ENCODE data around the gene RPS14.
A peak's percentile ranks its signal among the peaks of the same experiment; 100 is the strongest.

RPS14 gene

DNA sequence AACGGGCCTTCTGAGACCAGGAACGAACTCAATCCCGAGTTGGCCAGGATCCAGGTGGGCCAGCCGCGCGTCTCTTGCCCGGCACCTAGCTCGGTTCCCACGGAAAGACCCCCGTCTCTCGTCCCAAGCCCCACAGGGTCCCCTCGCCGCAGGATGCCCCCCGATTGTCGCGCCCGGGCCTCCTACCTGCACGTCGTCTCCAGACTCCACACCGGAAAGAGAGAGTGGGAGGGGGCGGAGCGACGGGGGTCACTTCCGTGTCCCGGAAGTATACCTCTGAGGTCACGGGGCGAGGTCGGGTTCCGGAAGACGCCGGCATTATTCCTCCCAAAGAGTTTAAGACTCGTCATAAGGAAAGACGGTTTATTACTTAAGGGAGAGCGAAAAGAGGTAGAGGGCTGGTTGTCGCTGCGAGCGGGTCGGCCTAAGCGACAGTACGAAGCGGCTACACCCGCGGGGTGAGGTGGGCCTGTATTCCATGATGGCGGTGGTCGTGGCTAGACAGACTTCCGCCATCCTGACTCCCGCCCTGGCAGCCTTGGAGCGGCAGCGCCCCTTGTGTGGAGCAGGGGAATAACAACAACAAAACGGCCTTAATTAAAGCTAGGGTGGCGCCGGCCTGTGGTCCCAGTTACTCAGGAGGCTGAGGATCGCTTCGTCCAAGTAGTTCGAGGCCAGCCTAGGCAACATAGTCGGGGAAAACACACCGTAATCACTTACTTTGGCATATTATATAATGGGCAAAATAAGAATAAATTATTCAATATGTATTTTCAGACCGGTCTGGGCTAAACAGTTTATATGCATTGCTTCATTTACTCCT, at the start of gene RPS14:
RPS14 (minus strand) TSS at position 223 of the 823 bp plus-strand sequence. CDS start 2,006 bp downstream, outside the sequence.
- DNase-seq (ENCODE audit: low spot score): peak; percentile 80

DNA sequence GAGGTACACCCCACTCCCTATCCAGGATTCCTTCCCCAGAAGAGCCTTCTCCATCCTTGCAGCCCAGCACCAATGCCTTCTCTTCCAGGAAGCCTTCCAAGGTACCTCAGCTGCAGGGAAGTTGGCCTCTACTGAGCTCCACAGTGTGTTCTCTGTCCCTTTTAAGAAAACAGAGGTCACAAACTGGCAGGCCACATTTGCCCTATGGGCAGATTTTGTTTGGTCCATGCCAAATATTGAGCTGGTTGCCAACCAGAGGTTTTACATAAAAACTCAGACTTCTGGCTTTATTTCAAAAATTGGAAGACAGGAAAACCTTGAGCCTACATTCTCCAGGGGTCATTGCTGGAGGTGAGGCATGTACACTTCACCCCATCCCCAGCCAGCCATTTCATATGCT, 49.4 kb upstream of the RPS14 start:
- no peak for DNase-seq (ENCODE audit: low spot score)

DNA sequence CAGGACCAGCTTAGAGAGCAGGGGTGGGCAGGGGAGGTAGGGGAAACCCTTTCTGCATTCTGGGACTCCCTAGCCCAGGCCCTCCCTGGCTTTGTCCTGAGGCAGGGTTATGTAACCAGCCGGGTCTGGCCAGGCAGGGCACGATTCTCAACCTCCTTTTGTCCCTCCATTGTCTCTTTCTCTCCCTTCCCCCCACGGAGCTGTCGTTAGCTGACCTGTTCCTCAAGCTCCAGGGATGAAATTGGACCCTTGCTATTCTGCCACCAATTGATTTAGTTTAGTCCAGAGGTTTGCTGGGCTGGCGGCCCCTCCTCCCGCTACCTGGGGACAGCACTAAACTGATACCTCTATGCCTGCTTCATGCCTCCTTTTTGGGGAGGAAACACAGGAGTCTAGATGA, 49.0 kb upstream of the RPS14 start:
- no peak for DNase-seq (ENCODE audit: low spot score)

DNA sequence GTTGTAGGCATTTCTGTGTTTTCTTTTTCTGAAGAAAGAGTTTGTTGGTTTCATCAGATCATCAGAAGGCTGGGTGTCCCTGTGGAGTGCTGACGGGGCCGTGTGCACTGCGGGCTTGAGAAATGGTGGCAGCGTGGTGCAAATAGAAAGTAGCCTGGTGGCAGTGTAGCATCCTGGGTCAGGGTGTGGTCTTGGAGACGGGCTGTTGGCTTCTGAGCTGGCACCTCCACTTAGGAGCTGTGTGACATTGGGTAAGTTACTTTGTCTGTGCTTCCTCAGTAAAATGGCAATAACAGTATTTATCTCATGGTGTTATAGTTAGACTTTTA, 48.4 kb upstream of the RPS14 start:
- DNase-seq (ENCODE audit: low spot score): no peak

DNA sequence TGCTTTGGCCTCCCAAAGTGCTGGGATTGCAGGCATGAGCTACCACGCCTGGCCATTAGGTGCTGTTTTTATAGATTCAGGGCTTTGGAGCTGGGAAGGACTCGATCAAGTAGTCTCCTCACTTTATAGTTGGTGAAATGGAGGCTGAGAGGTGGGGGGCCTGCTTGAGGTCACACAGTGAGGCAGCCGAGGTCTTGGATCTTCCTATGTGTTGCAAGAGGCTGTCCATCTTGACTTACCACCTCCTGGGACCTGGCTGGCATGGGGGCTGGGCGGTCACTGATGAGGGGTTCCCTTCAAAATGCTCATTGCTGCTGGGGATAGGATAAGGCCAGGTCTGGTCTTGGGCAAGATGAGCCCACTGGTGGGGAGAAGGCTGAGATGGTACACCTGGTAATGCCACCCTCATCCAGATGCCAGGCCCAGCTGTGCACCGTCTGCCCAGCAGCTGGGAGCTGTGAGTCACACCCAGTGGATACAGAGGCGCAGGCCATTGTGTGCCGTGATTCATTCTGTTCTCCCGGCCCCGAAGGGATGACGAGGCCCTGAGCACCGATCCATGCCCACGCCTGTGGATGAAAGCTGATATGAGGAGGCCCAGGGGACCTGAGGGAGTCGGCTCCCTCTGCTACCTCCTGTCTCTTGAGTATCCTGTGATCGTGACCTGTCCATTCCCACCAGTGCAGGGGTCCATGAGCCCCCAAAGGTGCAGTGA, 47.9 kb upstream of the RPS14 start:
- no peak for DNase-seq (ENCODE audit: low spot score)

DNA sequence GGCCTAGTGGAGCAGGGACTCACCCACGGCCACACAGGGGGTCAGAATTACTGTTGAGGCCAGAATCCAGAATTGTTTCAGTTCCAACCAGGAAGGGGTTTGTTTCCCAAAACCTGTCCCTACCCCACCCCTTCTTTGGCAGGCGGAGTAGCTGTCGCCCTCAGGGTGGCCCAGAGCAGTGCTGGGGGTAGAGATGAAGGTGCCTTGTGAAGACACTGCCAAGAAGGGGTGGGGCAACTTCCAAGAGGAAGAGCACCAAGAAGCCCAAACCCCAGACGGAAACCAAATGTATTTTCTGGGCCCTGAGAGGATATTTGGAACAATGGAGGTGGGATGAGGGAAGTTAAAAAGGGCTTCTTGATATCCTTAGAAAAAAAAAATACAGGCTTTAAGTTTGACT, 47.0 kb upstream of the RPS14 start:
- DNase-seq (ENCODE audit: low spot score): no peak

DNA sequence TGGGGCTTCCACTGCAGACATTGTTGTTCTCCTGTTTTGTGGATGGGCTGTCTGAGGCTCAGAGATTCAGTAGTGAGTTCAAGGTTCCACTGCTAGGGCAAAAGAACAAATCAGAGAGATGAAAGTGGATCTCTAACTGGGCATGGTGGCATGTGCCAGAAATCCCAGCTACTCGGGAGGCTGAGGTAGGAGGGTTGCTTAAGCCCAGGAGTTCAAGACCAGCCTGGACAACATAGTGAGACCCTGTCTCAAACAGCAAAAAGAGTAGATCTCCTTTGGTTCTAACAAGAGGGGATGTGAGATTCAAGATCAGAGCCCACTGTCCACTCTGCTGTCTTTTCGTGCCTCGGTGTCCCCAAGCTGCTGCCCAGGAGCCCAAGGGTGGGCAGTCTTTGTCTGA, 46.6 kb upstream of the RPS14 start:
- no peak for DNase-seq (ENCODE audit: low spot score)

DNA sequence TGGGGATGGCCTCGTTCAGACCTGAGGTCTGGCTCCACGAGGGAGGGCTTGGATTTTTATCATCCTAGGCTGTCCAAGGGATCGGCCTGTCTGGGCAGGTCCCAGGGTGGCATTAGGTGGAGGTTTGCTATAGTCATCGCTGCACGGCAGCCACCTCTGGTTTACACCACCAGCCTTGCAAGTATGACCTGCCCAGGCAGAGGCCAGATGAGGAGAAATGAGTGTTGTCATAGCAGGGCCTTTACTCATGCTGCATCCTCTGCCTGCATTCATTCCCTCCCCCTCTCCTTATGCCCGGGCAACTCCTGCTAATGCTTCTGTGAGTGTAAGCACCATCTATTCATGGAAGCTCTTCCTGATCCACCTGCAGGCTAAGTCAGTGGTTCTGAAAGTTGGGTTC, 43.1 kb upstream of the RPS14 start:
- DNase-seq (ENCODE audit: low spot score): no peak

DNA sequence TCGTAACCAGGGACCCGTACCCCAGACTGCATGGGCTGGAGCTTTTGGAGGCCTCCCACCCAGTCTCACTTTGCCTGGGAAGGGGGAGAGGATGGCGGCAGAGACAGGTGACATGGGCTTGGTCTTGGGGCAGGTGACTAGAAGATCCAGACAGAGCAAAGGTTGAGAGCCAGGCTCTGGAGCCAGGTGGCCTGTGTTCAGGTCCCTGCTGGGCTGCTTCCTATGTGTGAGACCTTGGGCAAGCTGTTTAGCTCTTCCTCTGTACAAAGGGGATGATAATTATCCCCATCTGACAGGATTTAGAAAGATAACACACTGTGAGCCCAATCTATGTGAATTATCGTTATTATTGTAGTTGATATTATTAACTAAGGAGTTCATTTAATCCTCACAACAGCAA, 42.3 kb upstream of the RPS14 start:
- no peak for DNase-seq (ENCODE audit: low spot score)

DNA sequence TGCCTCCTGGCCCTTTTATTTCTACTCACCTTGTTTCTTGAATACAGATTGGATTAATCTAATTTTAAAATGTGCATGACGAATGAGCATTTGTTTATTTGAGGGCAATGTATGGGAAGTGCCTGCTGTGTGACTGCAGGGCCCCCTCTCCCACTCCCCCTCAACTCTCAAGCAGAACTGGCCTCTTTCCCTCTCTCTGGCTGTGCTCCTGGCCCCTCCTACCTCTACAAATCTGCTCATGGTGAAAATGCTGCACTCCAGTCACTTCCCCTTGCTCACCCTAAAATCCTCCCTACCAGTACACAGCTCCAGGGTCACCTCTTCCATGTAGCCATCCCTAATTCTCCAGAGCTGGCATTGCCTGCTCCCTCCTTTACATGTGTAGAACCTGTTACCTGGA, 41.2 kb upstream of the RPS14 start:
- DNase-seq (ENCODE audit: low spot score): no peak

DNA sequence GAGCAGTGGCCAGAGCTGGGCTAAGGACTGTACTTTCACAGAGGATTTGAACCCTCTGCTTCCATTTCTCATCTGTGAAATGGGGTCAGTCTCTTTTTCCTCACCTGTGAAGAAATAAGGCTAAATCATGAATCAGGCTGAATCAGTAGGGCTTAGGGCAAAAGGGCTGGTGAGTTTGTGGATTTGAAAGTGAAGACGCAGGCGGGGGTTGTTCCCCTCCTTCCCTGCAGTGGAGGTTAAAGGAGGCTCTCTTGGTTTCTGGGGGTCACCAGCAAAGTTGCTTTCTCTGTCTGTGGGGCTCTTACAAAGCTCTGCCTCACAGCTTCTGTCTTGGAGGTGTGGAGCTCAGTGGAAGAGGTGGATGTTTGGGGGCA, 40.7 kb upstream of the RPS14 start:
- DNase-seq (ENCODE audit: low spot score): no peak

DNA sequence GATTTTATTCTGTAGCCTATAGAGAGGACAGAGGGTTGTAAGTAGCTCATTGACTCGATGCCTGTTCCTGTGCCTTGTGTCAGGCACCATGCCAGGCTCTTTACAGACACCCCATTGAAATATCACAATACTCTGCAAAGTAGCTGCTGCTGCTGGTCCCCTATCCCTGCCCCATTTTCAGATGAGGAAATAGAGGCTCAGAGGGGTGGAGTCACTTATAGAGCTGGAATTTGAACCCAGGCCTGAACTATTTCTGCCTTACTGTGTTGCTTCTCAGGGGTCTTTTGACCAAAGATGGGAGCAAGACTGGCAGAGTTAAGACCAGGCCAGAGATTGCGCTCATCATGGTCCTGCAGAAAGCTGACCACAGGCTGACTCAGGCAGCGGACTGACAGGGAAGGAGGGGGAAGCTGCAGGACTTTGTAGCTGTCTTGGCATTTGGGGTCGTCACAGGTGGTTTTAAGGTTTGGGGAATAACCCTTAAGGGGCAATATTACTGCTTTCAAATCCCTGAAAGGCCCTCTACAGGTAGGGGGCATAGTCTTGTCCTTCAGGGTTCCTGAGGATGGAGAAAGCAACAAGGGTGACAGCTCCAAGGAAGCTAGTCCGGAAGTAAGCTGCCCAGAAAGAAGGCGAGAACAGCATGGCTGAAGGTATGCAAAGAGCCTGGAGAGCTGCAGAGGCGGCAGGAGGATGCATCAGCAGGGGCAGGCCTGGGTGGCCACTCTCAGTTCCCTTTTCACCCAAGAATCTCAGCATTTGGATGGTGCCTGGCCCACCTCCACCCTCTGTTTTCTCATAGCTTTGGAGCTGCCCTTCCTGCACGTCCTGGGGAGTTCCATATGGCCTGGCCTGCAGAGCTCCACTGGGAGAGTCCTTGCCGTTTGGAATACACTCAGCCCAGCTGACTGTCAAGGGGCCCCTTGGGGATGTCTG, 40.1 kb upstream of the RPS14 start:
- no peak for DNase-seq (ENCODE audit: low spot score)

DNA sequence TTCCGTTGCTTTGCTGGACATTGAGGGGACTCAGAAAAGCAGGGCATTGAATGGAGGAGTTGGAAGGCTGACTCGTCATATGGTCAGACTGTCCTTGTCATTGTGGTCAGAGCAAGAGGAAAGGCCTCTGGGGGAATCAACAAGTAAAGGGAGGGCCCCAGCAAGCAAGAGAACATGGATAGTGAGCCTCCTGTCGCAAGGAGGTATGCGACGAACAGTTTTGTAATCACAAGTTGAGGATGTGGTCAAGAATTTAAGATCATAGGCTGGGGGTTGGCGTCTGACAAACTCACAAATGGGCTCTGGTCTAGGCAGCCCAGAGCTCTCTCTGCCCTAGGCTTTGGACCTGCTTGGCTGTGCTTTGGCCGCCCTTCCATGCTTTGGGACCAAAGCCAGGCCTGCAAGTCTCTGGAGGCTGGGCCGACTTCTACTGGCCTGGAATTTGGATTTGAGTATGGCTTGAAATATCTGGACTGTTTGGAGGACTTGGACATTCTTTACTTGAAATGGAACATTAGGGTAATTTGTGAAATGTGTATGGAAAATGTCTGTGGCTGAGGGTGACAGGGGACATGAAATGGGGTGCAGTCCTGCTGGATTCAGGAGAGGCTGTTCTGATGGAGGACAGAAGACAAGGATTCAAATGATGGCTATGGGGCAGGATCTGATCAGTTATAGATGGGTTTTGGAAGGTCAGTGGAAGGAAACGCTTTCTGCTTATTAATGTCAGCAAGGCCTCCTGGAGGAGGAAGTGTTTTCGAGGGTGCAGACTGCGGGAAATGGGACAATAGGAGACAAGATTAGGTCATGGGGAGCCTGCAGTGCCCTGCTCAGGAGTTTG, 39.2 kb upstream of the RPS14 start:
- no peak for DNase-seq (ENCODE audit: low spot score)

DNA sequence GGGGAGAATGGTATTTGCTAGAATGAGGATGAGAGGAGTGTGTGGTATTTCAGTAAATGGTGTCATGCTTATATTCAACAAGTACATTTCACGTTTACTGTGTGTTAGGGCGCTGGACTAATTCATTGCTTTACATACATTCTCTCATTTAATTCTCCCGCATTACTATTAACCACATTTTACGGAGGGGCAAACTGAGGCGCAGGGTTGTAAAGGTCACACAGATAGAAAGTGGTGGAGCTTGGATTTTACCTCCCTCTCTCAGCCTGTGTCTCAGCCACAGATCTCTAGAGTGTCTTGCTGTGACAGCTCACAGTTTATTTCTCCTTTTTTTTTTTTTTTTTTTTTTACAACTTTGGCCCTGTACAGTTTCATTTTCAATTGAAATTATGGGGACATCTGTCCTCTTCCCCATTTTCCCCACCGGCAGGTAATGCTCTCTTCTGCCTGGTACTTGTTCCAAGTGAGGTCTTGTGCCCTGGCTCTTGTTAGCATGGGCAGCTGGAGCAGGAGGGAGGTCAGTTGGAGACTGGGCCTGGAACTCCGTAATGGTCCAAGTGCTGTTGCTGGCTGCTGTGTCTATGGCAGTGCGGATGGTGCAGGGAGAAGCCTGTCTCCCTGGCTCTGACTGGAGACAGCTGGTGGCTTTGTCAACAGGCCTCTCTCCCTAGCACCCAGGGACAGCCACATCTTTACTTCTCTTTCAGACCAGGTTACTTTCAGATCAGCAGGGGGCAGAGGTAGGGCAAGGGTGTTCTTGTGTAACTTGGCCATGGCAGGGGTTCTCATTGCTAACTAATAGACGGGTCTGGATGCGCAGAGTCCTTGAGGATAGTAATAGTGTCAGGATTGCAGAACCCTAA, 37.9 kb upstream of the RPS14 start:
- peak; percentile 50 for DNase-seq (ENCODE audit: low spot score)

DNA sequence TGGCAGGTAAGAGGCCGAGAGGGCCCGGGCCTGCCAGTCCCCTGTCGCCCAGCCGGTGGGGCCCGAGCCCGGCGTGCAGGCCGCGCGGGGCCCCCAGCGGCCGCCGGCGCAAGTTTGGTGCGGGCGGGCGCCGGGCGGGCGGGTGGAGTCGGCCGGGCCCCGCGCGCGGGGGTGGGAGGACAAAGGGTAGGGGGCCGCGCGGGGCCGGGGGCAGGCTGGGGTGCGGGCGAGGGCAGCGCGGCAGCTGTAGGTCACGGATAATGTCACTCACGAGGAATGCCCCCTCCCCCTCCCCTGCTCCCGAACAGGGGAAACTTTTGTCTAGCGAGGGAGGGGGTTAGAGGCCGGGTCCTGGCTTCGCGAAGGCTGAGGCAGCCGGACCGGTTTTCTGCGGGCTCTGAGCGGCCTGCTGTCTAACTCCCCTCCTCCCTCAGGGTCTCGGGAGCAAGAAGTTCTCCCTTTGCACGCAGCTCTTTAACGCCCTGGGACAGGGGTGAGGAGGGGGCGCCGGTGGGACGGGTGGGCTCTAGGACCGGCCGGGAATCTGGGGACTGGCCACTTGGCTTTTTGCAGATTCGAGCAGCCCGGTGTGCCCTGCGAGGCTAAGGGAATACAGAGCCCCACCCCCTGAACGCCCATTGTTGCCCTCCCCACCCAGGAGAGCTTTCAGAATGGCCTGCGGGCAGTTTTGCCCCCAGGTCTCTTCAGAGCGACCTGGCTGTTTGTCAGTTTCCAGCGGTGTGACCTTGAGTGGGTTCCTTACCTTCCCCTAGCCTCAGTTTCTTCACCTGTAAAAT, 37.1 kb upstream of the RPS14 start:
- DNase-seq (ENCODE audit: low spot score): peak; percentile 81

DNA sequence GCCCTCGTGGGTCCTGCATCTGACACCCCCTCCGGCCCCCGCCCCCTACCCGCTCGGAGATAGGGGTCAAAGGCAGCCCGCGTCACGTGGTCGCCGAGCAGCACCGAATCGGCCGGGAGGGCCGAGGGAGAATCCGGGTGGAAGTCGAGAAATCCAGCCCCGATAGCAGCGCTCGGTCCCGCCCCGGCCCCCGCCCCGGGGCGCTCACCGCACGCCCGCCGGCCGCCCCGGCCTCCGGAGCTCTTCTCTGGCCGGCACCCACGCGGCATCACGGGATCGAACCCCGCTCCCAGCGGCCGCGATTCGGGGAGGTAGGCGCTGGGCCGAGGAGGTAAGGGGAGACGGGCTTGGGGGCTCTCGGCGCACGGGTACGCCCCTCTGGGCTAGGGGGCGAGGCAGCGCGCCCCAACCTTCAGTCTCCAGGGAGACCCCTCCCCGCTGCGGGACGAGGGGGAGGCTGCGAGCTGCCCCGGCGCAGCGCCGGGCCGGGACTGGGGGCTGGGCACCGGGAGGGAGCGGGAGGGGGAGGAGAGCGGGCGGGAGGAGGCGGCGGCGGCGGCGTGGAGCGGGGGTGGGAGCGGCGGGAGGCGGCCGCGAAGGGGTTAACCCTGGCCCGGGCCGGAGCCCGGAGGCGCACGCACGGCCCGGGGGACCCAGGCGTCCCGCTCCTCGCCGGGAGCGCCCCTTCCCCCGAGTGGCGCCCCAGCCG, 36.3 kb upstream of the RPS14 start:
- peak; percentile 85 for DNase-seq (ENCODE audit: low spot score)

DNA sequence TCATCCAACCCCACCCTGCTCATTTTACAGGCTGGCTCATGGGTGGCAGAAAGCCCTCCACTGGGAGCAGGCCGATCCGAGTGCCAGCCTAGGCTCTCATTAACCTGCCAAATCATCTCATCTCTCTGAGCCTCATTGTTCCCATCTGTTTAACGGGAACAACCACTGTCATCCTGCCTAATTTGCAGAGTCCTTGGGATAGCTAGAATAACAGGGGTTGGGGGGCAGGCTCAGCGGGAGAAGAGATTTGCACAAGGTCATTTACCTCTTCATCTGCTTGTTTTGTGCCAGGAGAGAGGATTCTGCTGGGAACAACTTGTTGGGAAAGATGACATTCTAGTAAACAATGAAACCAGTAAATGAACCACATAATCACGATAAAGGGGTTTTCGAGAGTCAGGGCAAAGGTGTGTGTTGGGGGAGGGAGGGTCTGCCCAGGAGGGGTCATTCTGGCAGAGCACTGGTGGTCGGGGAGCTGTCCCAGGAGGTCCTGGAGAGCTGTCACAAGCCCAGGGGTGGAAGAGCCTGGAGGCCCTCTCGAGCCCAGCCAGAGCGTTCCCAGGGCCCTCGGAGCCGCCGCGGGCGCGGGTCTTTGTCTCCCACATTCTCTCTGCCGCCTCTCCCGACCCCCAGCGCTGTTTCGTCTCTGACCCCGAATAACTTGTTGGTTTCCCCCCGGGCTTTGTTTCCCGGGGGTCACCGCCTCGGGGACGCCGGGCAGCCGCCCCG, 35.6 kb upstream of the RPS14 start:
- DNase-seq (ENCODE audit: low spot score): peak; percentile 49

DNA sequence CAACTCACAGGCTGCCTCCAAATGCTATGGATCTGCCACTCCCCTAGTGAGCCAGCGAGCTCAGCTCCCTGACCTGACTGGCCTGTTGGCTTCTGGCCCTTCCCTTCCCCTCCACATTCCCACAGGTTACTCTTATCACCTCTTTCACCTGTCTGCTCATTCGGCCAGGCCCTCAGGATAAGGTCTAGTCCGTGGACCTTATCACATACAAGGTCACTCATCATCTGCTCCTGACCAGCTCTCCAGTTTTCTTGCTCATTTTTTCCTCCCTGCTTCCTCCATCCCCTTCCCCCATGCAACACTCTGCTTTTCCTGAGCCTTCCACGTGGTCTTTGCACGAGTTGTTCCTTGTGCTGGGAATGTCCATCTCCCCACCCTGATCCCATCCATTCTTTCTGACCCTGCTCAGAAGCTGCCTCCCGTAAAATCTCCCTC, 32.5 kb upstream of the RPS14 start:
- DNase-seq (ENCODE audit: low spot score): no peak

DNA sequence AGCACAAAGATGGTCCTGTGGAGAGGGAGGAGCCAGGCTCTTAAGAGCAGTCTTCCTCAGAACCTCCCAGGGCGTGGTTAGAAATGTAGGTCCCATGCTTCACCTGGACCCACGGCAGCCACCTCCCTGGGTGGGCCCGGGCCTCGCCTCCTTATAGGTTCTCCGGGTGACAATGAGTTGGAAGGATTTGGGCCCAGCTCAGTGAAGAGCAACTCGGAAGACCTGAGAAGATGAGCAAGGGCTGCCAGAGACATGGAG, 32.1 kb upstream of the RPS14 start:
- no peak for DNase-seq (ENCODE audit: low spot score)
